ENCODE results near the gene CLSTN2. TPM values are rescaled to one million over a fixed set of nuclear protein-coding genes. Genes with fewer than 3 reads are reported as not detected.

CLSTN2 gene
- total RNA-seq, 1 experiment from 2014 or later, result not detected

DNA sequence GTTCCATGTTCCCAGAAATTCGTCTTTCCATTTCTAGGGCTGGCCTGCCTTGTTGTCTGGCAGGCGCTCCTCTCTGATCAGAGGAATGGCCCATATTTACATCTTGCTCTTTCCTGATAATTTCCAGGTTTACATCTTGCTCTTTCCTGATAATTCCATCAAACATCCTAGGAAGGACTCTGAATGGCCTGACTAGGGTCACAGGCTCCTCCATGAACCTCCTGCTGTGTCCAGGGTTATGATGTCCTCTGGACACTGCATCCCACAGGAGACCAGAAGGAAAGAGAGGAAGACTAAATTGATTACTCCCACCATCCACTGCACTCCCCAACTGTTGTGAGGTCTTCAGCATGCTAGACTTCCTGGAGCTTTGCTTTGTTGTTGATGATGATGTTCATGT is 75.4 kb downstream of the CLSTN2 start:
- H2AFZ ChIP-seq, result no peak overlapping the region
- BruUV-seq (replicated peaks), result no TSS peak
- no peaks in the 10 kb centered on the region for H3K36me3 ChIP-seq (ENCODE audit: low read depth)
- H3K79me2 ChIP-seq (ENCODE audit: low read depth), result no peaks in the 10 kb centered on the region
- no peaks in the 10 kb centered on the region for H3K9me3 ChIP-seq (ENCODE audit: insufficient read depth, low read depth)
- no peak for DNase-seq
- no peak for TF ChIP-seq EZH2 (IDR thresholded peaks at IDR 0.05; ENCODE audit: low read depth)
- TF ChIP-seq, protein P1, sequence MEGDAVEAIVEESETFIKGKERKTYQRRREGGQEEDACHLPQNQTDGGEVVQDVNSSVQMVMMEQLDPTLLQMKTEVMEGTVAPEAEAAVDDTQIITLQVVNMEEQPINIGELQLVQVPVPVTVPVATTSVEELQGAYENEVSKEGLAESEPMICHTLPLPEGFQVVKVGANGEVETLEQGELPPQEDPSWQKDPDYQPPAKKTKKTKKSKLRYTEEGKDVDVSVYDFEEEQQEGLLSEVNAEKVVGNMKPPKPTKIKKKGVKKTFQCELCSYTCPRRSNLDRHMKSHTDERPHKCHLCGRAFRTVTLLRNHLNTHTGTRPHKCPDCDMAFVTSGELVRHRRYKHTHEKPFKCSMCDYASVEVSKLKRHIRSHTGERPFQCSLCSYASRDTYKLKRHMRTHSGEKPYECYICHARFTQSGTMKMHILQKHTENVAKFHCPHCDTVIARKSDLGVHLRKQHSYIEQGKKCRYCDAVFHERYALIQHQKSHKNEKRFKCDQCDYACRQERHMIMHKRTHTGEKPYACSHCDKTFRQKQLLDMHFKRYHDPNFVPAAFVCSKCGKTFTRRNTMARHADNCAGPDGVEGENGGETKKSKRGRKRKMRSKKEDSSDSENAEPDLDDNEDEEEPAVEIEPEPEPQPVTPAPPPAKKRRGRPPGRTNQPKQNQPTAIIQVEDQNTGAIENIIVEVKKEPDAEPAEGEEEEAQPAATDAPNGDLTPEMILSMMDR (conservative IDR thresholded peaks at IDR 0.05), result no peak
- no peak overlapping the region for H3K4me2 ChIP-seq
- H3F3A ChIP-seq (ENCODE audit: insufficient read depth, low read depth), result no peaks in the 10 kb centered on the region
- H3K9me2 ChIP-seq (ENCODE audit: insufficient read depth), result no peaks in the 10 kb centered on the region
- ChIA-PET CTCF (no interaction called here), POLR2A (ENCODE audit: unreplicated experiment) (no interaction called here)
- no peaks in the 10 kb centered on the region for H3K27me3 ChIP-seq (ENCODE audit: insufficient read depth, low read depth)
- H3K27ac ChIP-seq, result no peak overlapping the region
- no peaks in the 10 kb centered on the region for H4K20me1 ChIP-seq (ENCODE audit: insufficient read depth)
- H3K4me1 ChIP-seq (replicated peaks; ENCODE audit: insufficient read depth), result no peaks in the 10 kb centered on the region
- intact Hi-C loops (cut with micrococcal nuclease; ENCODE audit: unreplicated experiment), result no loop called here
- no peak overlapping the region for H3K4me3 ChIP-seq

DNA sequence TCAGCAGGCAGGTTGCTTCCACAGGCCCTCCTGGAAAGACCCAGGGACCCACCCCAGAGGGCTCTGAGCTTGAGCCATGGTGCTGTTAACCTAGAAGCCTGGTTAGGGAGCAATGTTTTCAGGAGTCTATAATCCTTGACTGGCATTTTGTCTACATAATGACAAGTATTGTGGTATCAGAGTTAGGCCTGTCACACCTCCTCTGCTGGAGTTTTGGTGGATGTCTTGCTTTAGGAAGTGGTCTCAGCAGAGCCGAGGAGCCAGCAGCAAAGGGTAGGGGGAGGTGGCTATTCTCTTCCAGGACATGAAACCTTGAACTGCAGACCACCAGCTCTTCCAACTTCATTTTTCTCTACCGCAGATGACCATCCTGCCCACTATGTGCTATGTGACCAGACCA is 76.1 kb downstream of the CLSTN2 start:
- Histone ChIP-seq H3K27ac (no peak overlapping the region), H2AFZ (no peak overlapping the region), H3F3A (ENCODE audit: insufficient read depth, low read depth) (no peaks in the 10 kb centered on the region), H3K36me3 (ENCODE audit: low read depth) (no peaks in the 10 kb centered on the region), H3K9me3 (ENCODE audit: insufficient read depth, low read depth) (no peaks in the 10 kb centered on the region), H3K79me2 (ENCODE audit: low read depth) (no peaks in the 10 kb centered on the region), H3K4me3 (no peak overlapping the region), H4K20me1 (ENCODE audit: insufficient read depth) (no peaks in the 10 kb centered on the region), H3K27me3 (ENCODE audit: insufficient read depth, low read depth) (no peaks in the 10 kb centered on the region), H3K4me1 (replicated peaks; ENCODE audit: insufficient read depth) (no peaks in the 10 kb centered on the region), H3K9me2 (ENCODE audit: insufficient read depth) (no peaks in the 10 kb centered on the region), H3K4me2 (no peak overlapping the region)
- TF ChIP-seq, protein P1 (conservative IDR thresholded peaks at IDR 0.05), result no peak
- no peak for TF ChIP-seq EZH2 (IDR thresholded peaks at IDR 0.05; ENCODE audit: low read depth)
- BruUV-seq (replicated peaks), result no TSS peak
- no peak for DNase-seq
- intact Hi-C loops (cut with micrococcal nuclease; ENCODE audit: unreplicated experiment), result no loop called here
- ChIA-PET CTCF (no interaction called here), POLR2A (ENCODE audit: unreplicated experiment) (no interaction called here)

DNA sequence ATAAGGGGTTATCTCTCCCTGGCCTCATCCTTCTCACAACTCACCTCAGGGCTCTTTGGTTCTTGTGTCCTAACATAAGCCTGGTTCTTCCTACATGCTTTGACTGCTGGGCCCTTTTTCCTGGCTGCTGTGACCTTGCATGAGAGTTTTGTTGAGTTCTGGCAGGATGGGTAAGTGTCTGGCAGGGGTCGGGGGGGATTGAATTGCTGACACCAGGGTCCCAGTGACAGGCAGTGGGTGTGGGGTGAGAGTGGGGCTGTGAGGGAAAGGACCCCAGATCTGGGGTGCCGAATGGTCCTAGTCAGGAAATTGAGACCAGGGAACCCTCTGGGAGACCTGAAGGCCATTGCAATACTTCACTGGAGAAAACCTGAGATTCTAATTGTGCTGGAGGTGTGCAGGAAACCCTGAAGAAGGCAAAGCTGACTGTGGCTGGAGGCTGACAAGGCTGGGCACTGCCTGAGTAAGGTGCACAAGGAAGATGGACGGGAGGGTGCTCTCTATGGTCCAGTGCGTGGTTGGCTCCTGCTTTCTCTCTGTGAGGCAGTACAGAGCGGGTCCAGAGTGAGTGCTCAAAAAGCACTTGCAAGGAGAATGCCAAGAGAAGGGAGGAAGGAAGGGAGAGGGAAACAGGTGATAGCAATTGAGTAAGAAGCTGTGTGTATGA is 76.8 kb downstream of the CLSTN2 start:
- Histone ChIP-seq H4K20me1 (ENCODE audit: insufficient read depth) (no peaks in the 10 kb centered on the region), H3K4me2 (no peak overlapping the region), H3K9me2 (ENCODE audit: insufficient read depth) (no peaks in the 10 kb centered on the region), H3F3A (ENCODE audit: insufficient read depth, low read depth) (no peaks in the 10 kb centered on the region), H2AFZ (no peak overlapping the region), H3K27ac (no peak overlapping the region), H3K27me3 (ENCODE audit: insufficient read depth, low read depth) (no peaks in the 10 kb centered on the region), H3K4me3 (no peak overlapping the region), H3K36me3 (ENCODE audit: low read depth) (no peaks in the 10 kb centered on the region), H3K4me1 (replicated peaks; ENCODE audit: insufficient read depth) (no peaks in the 10 kb centered on the region), H3K79me2 (ENCODE audit: low read depth) (no peaks in the 10 kb centered on the region), H3K9me3 (ENCODE audit: insufficient read depth, low read depth) (no peaks in the 10 kb centered on the region)
- ChIA-PET CTCF (no interaction called here), POLR2A (ENCODE audit: unreplicated experiment) (no interaction called here)
- no TSS peak for BruUV-seq (replicated peaks)
- DNase-seq, result no peak
- intact Hi-C loops (cut with micrococcal nuclease; ENCODE audit: unreplicated experiment), result no loop called here
- TF ChIP-seq EZH2 (IDR thresholded peaks at IDR 0.05; ENCODE audit: low read depth), result no peak
- TF ChIP-seq, protein P1 (conservative IDR thresholded peaks at IDR 0.05), result no peak

Data from PC-9 (cell line).